Kidney tubule cell (primary cell): ENCODE data around the gene KRT6A.
"Not testable (repeated sequence)": the region's sequence is repeated elsewhere in the genome, so short reads cannot be mapped to it uniquely, and the experiment has no call there.

Experiments used
- DNase-seq: peaks from one replicate; pipeline ENCODE4 v3.0.0-alpha.2; 2018; ENCODE audit warnings: low spot score

The KRT6A gene

GRCh38 chr12:52461693-52462092 is 31.4 kb downstream of the KRT6A start:
- DNase-seq, result no peak

GRCh38 chr12:52458861-52459260 is 34.2 kb downstream of the KRT6A start:
- DNase-seq, result no peak

GRCh38 chr12:52455821-52456220 is 37.2 kb downstream of the KRT6A start:
- no peak for DNase-seq

GRCh38 chr12:52454411-52455201 is 38.5 kb downstream of the KRT6A start:
- no peak for DNase-seq

DNA sequence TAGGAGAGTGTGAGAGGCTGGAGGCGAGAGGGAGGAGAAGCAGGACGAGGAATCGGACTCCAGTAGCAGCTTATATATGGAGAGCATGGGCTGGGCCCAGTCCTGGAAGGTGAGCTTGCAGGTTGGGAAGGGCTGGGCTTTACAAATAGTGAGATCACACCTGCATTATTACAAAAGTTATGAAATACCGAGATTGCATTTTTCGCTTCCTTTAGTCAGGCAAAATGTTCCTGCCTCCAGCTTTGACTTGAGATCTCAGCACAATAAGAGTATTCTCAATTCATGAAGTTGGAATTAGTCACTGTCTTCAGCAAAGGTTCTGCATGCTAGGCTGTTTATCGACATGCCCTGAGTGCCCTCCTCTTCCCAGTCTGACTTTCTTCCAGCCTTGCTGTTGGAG is 41.0 kb downstream of the KRT6A start, which contains the start of gene KRT6B:
TSS of gene KRT6B (minus strand) at position 46 of the 400 bp plus-strand sequence. CDS start 68 bp downstream, outside the sequence.
- no peak for DNase-seq

DNA sequence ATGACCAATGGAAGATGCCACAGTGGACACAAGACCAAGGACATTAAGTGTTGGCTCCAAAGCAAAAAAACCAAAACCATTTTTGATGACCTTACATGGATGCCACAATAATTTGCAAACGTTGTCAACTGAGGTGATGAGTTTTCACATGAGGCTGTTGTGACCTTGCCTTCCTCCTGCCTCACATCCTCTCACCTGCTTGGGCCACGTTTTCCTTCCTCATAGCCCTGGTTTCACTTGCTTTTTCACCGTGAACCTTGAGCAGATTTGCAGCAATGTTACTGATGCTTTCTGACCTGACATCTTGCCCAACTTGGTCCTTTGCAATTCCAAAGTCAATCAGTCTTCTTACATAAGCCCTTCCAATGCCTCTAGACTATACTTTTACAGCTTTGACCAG is 44.8 kb downstream of the KRT6A start:
- DNase-seq, result no peak

- not testable (repeated sequence) for DNase-seq
Observed at GRCh38 chr12:52447196-52447595, 45.9 kb downstream of the KRT6A start.

GRCh38 chr12:52446367-52447045 is 46.6 kb downstream of the KRT6A start:
- DNase-seq, result no peak

DNA sequence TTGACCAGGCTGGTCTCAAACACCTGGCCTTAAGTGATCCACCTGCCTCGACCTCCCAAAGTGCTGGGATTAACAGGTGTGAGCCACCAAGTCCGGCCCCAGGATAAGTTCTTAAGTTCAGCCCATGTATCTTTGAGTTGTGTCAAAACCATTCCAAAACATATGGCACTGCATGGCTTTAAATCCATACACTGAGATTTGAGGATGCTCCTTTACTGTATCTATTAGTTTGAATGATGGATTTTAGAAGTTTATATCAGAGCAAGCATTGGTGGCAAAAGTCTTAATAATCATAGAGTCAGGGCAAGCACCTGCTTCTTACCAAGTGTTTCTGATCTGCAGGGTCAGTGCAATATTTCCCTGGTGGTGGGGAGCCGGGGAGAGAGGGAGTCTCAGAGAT is 47.2 kb downstream of the KRT6A start:
- no peak for DNase-seq

DNA sequence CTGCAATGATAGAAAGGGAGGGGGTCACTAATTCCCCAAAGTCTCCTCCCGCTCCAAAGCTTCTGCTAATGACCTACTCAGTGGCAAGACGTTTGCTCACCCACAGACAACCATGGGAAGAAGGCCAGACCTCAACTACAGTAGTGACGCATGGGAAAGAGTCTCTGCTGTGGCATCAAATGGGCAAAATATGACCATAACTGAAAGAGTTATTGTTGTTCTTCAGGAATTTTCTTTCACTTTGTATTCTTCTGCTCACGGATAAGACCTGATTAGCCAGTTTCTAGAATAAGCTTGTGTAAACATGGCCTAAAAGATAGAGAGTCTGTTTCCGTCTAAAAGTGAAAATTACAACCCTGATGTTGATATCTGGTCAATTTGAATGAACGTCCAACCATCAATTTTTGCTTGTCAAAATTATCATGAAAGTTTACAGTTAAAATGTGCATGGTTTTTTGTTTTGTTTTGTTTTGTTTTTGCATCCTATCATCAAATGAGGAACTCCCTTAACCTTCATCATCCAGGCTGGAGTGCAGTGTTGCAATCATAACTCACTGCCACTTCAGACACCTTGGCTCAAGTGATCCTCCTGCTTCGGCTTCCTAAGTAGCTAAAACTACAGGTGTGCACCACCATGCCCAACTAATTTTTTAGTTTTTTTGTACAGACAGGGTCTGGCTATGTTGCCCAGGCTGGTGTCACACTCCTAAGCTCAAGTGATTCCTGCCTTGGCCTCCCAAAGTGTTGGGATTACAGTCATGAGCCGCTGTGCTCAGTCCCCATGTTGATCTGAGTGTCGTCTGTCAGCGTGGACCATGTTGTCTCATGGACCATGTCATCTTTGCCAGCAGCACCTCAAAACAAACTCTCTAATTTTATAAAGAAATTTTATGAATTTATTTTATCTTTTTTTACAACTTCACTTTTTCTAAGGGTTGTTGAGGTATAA is 48.1 kb downstream of the KRT6A start:
- no peak for DNase-seq

DNA sequence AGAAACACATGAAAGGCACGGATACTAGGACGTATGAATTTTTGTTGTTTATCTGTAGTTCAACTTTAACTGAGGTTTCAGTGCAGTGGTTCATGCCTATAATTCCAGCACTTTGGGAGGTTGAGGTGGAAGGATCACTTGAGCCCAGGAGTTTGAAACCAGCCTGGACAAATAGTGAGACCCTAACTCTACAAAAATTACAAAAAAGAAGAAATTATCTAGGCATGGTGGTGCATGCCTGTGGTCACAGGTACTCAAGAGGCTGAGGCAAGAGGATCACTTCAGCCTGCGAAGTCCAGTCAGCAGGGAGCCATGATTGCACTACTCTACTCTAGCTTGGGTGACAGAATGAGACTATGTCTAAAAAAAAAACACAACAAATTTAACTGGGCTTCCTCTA is 49.1 kb downstream of the KRT6A start:
- peak; percentile 38 for DNase-seq

GRCh38 chr12:52442600-52443061 is 50.4 kb downstream of the KRT6A start:
- DNase-seq, result peak; percentile 99

DNA sequence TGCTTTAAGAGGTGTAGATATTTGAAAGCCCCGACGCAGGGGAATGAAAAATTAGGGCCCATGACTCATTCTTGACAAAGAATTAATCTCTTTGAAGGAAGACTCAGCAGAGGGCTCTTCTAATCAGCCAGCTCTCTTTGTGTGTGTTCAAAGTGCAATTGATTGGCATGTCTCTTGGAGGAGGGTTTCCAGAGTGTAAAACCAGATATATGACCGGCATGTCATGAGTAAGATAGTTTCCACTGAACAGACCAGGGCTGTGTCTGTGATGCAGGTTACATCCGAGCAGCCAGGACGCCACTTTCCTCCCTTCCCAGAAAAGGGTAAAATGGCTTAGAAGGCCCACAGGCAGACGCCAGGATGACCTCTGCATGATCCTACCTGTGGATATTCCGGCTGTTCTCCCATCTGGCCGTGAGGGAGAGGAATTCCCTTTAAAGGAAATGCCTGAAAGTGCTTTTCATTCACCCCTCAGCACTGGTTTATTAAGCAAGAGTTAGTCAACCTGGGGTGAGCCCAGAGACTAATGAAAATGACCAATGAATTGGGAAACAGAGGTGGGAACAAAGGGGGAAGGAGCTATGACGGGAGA is 51.6 kb downstream of the KRT6A start:
- DNase-seq, result peak; percentile 81

DNA sequence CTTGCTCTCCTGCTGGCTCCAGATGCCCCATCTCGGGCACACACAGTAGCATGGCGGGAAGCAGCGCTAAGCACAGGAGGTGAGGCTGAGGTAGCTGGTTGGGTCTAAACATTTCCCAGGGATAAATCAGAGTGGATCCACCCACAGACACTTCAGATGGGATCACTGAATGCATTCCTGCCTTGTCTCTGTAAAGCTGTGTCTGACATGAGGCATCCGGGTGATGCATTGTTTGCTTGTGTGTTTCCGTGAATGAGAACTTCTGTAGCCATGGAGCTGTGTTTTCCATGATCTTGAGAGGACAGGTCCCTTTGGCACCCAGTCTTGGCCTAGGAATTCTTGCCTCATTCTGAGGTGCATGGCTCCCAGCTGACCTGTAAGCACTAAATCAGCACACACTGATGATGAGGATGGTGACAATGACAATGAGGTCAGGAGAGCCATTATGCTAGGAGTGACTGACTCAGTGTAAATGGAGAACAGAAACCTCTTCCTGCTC is 52.2 kb downstream of the KRT6A start:
- peak; percentile 94 for DNase-seq

- DNase-seq, result peak; percentile 38
Observed at GRCh38 chr12:52439845-52440244, 53.2 kb downstream of the KRT6A start.

DNA sequence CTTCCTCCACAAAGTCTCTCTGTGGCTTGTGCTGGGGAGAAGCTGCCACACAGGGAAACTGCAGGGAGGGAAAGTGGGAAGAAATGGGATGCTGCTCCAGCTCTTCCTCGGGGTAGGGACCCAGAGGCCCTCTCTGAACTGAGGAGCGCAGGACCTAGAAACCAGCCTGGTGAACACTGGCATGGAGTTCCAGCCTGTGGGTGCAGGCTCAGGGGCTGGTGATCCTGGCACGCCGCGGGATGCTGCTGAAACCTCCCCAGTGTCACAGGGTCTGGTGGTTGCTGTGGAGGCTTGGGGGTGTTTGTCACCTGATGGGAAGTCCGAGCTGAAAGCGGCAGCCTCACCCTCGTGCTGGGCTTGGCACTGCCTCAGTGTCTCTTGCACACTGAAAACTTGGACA is 53.6 kb downstream of the KRT6A start:
- no peak for DNase-seq

DNA sequence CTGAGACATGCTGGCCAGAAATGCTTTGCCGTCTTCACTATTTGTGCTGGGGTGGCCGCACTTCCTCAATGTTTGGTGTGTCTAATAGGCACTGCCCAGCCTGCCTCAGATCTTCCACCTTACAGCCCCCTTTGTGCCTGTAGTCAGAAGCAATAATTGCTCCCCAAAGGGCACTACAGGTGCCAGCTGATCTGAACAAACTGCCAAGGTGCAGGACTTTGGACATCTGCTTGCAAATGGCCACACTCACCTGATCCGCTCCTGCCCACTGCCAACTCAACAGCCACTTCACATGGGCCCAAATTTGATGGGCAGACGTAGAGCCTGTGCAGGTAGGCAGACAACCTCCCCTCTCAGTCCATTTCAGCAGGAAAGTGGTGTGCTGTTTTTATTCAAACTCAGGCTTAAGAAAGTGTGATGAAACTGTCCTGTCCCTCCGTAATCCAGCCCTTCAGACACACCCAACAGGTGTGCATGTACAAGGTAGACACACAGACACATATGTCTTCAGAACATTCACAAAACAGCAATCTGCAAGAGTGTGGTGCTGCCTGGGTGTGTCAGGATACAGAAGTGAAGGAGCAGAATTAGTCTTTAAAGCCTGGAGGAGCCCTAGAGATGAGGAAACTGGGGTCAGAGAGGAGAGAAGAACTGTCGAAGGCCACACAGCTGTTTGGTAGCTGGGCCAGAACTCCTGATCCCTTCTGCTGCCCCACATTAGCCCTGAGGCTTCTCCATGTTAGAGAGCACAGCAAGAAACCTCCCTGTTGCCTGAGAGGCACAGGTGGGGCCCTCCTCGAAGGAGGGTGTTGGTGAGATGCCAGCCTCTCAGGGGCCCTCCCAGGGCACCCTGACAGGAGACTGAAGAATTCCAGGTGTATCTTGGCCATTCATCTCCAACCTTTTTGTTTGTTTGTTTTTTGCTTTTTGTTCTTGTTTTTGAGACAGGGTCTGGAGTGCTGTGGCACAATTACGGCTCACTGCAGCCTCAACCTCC is 54.5 kb downstream of the KRT6A start:
- no peak for DNase-seq

DNA sequence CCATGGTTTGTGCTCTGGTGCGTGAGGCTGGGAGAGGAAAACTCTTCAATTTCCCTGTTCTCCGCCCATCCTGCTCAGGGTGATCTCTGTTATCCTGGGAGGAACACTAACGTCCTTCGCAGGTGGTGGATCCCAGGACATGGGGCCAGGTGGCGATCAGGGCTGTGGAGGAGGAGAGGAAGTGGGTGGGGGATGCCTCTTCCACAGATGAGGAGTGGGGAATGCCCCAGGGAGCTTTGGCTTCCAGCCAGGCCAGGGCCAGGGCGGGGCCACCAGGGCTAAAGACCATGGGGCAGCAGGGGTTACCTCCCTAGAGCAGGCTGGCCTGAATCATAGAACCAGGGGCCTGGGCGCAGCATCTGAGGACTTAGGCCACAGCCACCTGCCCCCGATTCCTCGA is 55.5 kb downstream of the KRT6A start:
- DNase-seq, result peak; percentile 27
